GM21528 (cell line): Measurements from ENCODE around the gene CRHR1.
"Not testable (repeated sequence)": the region's sequence is repeated elsewhere in the genome, so short reads cannot be mapped to it uniquely, and the experiment has no call there.

Source experiments
- ATAC-seq: cut with Tn5 transposase; IDR thresholded peaks from one replicate; pipeline ENCODE4 v1.9.1; 2021; ENCODE audit warnings: mild to moderate bottlenecking, moderate library complexity; ENCODE audit not compliant: unreplicated experiment, low FRiP score

Gene CRHR1

GRCh38 chr17:45857977-45858708, 74.0 kb downstream of the CRHR1 start:
- ATAC-seq = no peak

DNA sequence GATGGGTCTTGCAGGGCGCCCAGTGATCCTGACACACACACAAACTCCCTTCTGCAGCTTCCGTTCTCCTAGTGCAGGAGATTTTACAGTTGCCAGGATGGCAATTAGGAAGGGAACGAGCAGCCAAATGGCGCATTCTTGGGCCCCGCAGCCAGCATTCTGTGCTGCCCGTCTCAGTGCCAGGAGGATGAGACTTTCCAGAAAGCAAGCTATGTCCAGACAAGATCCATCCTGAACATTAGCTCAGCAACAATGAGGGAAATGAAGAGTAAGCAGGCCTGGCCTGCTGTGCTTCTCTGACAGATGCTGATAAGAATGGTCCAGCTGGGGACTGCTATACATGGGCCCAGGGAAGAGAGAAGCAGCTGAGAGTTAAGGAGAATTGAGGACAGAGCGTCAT, 77.0 kb downstream of the CRHR1 start:
- ATAC-seq = no peak

DNA sequence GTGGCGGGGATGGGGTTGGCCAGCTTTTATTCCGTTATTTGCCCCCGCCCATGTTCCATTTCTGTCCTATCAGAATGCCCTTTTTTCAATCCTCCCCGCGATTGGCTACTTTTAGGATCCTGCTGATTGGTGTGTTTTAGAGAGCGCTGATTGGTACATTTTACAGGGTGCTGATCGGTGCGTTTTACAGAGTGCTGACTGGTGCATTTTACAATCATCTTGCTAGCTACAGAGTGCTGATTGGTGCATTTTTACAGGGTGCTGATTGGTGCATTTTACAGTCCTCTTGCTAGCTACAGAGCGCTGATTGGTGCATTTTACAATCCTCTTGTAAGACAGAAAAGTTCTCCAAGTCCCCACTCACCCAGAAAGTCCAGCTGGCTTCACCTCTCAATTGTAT, 78.0 kb downstream of the CRHR1 start:
- ATAC-seq = not testable (repeated sequence)

DNA sequence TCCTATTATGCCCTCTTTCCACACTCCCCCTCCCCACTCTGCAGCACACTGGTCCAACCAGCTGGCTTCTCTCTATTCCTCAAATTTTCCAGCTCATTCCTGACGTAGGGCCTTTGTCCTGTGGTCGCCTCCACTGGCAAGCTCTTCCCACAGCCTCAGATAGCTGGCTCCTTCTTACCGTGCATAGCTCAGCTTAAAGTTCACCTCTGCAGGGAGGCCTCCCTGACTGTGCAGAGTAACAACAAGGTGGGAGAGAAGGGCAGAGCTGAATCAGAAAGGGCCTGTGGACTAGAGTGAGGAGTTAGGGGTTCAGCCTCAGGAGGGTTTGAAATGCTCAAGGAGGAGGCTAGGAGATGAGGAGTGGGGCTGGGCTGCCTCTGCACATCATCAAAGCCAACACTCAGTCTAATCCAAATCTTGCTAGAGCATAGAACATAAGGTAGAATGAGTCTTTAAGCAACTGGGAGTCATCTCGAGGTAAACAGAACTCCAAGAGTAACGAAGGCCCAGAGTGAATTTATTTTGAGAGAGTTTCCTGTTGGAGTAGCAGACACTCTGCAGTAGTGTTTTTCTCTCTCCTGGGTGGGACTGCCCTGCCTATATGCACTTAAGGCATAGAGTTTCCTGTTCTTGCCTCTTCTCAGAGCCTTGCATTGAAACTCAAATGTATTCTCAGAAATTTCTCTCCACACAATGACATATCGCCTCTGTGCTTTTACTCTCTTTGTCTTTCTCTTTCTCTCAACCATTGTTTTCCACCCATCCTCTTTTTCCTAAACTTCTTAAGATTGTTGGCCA, 79.9 kb downstream of the CRHR1 start:
- no peak for ATAC-seq

- ATAC-seq = no peak
These were observed 83.1 kb downstream of the CRHR1 start for GRCh38 chr17:45867171-45867570.

DNA sequence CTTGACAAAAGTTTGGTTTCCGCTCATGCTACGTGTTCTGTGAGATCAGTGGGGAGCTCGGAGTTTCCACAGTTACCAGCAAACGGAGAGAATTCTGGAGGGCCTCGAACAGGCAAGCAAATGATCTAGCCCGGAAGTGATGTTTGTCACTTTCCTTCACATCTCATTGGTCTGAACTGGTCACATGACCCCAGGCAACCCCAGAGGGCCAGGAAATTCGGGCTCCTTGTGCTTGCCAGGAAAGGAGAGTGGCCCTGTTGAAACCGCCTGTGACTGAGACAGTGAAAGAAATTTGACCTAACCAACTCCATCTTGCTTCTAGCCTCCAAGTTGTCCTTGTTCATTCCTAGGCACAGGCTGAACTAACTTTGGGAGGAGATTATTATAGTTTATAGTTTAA, 83.6 kb downstream of the CRHR1 start:
- no peak for ATAC-seq

DNA sequence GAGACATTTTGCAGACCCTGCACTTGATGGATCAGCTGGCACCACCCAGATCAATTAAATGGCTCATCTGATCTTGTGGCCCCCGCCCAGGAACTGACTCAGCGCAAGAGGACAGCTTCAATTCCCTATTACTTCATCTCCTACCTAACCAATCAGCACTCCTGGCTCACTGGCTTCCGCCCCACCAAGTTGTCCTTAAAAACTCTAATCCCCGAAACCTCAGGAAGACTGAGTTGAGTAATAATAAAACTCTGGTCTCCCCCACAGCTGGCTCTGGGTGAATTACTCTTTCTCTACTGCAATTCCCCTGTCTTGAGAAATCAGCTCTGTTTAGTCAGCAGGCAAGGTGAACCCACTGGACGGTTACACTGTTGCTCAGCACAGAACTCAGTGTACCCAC, 84.2 kb downstream of the CRHR1 start:
- ATAC-seq = no peak

DNA sequence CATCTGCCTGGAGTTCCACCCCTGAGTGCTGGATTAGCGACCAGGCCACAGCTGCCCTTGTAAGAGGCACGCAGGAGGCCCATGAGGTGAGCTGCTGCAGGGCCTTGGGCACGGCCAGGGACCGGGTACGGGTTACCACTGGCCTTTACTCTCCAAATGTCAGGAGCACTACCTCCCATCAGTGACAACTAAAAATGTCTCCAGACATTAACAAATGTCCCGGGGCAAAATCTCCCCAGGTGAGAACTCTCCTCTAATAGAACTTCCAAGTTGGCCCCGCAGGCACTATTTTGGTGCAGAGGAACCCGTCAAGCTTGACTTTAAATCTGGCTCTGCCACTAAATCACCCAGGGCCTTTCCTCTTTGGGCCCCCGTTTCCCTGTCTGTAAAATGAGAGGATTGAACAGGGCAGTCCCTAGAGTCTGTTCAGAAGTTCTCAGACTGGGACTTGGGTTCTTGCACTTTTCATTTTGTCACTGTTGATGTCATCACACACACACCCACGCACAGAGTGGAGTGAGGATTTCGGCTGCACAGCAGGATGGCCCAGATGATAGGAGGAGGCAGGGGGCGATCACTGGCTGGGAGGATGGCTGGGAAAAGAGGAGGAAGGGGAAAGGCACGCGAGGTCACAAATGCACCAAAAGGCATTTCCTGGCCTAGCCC, 85.7 kb downstream of the CRHR1 start:
- no peak for ATAC-seq

DNA sequence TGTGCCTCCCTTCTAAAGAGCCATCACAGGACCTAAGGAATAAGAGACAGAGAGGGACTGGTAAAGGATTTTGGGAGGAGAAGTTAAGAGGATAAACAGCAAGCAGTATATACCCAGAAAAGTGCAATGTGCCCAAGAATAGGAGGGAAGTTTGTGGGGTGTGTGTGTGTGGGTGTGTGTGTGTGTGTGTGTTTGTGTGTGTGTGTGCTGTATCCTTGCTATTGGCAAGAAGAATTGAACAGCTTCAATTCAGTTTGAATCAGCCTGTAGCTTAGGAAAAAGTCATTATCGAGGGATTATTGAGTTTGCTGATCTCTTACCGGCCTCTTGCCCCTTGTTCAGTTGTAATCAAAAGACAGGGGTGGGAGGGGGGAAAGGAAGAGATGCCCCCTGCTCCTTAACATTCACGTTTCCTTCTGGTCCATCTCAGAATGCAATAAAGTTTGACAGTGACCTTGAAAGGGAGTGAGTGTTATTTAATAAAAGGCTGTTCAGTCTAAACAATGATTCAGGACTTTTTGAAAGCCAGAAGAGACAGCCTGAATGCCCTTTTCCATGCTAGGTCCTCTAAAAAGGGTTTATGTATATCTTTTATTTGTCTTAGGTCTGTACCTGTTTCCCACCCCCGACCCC, 86.3 kb downstream of the CRHR1 start:
- no peak for ATAC-seq

DNA sequence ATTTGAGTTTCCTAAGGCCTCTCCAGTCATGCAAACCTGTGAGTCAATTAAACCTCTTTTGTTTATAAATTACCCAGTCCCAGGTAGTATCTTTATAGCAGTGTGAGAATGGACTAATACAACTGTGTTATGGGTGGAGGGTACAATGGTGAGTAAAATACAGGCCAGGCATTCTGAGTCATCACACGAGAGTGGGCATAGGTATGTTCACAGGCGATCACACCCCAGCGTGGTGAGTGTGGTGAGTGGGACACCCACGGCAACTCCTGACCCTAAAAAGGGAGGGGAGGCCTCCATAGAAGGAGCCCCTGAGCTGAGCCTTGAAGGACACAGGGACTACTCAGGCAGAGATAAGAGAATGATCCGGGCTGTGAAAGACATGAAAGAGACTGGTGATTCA, 87.6 kb downstream of the CRHR1 start:
- ATAC-seq = no peak

DNA sequence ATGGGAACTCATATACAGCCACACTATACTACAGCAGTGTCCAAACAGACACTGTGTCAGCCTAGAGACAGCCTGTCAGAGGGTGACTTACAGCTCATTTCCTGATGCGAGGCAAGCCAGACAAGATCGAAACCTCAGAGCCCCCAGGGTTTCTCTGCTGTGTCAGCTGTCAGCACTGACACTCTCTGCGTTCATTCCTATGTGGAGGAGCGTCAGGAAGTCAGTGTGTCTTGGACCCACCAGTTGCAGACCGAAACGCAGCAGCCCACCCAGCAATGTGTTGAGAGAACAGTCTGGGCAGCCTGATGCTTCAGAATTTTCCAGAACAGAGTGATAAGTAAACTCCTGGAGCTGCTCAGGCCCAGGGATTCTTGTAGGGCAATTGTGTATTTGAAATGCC, 89.6 kb downstream of the CRHR1 start:
- no peak for ATAC-seq

DNA sequence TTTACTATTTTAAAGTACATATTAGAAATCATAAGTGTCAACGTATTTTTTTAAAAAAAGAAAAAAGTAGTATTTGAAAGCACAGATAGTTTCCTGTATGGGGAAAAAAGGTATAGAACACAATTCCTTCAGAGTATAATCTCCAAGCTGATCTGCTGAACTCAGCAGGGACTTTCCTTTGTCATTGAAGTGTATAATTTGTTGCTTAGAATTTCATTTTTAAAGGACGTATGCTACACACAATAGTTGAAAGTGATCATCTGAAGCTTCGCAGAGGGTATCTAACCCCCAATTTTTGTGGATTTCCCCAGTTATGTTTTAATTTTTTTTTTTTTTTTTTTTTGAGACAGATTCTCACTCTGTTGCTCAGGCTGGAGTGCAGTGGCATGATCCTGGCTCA, 90.0 kb downstream of the CRHR1 start:
- no peak for ATAC-seq

- no peak for ATAC-seq
These were observed 92.4 kb downstream of the CRHR1 start for GRCh38 chr17:45876539-45876938.

DNA sequence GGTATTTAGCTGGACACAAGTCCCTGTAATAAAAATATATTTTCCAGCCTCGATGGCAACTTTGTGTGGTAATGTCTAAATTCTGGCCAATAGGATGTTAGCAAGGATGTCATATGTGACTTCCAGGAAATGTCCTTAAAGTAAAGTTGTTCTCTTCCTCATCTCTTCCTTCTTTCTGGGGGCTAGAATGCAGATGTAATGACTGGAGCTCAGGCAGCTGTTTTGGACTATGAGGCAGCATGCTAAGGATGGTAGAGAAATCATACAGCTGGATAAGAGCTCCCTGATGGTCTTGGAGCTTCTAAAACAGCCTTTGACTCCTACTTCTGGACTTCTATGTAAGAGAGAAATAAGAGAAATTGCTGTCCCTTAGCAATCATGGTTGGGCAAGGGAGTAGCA, 93.3 kb downstream of the CRHR1 start:
- ATAC-seq = no peak

GRCh38 chr17:45883063-45883462, 98.9 kb downstream of the CRHR1 start:
- ATAC-seq = no peak
